ENCODE data around the gene FCER2.

Gene FCER2

DNA sequence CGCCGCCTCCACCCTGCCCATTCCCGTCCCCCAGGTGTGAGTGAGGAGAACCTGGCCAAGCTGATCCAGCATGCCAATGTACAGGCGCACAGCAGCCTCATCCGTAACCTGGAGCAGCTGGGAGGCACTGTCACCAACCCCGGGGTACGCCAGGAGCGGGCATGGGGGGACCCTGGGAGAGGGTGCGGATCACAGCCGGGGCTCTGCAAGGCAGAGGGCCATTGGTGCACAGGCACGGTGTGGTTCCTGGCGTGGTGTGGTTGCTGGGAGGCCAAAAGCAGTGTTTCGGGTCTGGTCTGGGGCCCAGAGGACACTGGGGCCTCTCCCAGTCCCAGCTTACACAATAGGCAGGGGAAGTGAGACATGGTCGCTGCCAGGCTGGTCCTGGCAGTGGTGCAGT is 56.8 kb downstream of the FCER2 start:
- DNase-seq, result no peak

DNA sequence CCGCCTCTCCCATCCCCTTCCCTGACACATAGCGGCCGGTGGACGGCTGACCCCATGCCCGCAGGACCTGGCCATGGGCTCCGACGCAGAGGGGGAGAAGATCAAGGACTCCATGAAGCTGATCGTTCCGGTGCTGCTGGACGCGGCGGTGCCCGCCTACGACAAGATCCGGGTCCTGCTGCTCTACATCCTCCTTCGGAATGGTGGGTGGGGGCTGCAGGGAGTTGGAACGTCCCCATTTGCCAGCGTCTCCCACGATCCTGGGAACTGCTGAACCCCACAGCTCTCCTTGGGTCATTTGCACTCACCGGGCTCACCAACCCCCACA is 57.4 kb downstream of the FCER2 start:
- no peak for DNase-seq

- peak; percentile 42 for DNase-seq
These were observed 58.0 kb downstream of the FCER2 start for GRCh38 chr19:7643629-7644549.

DNA sequence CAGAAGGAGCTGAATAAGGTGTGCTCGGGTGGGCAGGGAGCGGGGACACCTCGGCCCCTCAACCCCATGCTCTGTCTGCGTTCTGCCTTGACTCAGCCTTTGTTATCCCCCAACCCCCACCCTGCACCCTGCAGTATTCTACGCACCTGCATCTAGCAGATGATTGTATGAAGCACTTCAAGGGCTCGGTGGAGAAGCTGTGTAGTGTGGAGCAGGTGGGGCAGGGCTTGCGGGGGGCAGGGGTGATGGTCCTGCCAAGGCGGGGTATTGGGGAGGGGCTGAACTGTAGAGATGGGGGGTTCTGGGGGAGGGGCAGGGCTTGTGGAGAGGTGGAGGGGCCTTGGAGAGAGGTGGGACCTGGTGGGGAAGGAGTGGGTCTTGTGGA is 58.9 kb downstream of the FCER2 start:
- no peak for DNase-seq

DNA sequence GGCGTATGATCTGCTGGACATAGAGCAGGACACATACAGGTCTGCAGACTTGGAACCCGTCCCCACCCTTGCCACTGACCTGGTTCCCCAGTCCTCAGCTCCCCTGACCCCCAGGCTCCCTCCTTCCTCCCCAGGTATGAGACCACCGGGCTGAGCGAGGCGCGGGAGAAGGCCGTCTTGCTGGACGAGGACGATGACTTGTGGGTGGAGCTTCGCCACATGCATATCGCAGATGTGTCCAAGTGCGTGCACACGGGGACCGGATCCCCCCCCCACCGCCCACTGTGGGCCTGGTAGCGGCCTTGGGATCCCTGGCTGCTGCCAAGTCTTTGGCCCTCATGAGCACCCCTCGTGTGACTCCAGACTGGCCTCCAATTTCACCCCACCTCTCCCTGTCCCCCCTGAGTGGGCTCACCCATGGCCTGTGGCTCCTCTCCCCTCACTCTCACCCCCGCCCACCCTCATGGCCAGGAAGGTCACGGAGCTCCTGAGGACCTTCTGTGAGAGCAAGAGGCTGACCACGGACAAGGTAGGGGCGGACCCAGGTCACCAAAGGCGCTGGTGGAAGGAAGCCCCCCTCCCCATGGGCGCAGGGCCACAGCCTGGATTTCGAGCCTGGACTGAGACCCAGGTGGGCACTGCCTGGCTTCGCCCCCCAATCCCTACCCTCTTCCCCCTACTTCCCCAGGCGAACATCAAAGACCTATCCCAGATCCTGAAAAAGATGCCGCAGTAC is 59.5 kb downstream of the FCER2 start:
- no peak for DNase-seq

- no peak for DNase-seq
These were observed 60.3 kb downstream of the FCER2 start for GRCh38 chr19:7641290-7642276.

- DNase-seq, result no peak
These were observed 61.1 kb downstream of the FCER2 start for GRCh38 chr19:7640803-7641202.

DNA sequence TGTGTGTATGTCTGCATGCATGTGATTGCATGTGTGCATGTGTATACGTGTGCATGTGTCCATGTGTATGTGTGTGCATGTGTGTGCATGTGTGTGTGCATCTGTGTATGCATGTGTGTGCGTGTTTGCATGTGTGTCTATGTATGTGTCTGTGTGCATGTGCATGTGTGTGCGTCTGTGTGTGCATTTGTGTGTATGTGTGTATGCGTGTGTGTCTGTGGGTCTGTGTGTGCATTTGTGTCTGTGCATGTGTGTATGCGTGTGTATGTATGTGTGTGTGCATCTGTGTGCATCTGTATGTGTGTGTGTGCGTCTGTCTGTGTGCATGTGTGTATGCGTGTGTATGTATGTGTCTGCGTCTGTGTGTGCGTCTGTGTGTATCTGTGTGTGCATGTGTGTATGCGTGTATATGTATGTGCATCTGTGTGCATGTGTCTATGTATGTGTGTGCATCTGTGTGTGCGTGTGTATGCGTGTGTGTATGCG is 62.0 kb downstream of the FCER2 start:
- no peak for DNase-seq

DNA sequence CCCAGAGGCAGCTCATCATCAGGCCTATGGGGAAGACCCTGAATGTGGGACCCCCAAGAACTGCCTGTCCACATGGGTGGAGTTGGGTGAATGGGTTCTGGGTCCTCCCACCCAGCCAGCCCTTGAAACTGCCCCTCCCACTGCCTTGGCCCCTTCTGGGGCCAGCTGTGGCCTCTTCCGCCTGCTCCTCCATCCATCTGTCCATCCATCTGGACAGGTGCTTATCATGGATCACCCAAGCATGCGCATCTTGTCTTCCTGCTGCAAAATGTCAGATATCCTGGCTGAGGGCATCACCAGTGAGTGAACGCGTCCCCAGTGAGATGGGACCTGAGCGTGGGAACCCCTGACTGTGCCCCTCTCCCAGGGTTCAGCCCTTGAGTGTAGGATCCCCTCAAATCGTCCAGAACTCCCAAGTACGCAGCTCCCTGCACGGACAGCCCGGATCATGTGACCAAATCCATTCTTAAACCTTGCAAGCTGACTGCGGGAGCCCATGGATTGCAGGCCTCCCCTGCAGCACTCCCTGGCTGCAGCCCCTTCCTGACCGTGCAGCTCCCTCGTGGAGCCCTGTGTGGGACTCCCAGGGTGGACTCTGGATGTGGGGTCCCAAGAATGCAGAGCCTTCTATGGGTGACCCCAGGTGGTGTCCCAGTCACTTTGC is 63.0 kb downstream of the FCER2 start:
- DNase-seq, result no peak
